Transverse colon (tissue), 4 donors: ENCODE measurements around the gene SMARCD2.

ENCODE experiments used
- CTCF ChIP-seq, 5 experiments: fragments of 200-600 bp in 3 of 5; fragments of 450-650 bp in 2 of 5; sonication (generic) in 3 of 5; IDR thresholded peaks; 1 replicate in 2 of 5; 2 replicates in 3 of 5; pipeline ENCODE4 v1.5.1; 2016 to 2017; ENCODE audit warnings: antibody characterized with exemption in 5 of 5, inconsistent platforms in 3 of 5, mild to moderate bottlenecking in 2 of 5, moderate library complexity in 1 of 5
- EP300 ChIP-seq: sonication (generic); formaldehyde crosslinking; IDR thresholded peaks from one replicate; pipeline ENCODE4 v1.6.1; 2017; ENCODE audit warnings: antibody characterized with exemption, low read depth
- POLR2A ChIP-seq: fragments of 450-650 bp; IDR thresholded peaks from one replicate; pipeline ENCODE4 v1.6.1; 2016; ENCODE audit warnings: antibody characterized with exemption, mild to moderate bottlenecking, moderate library complexity
- POLR2AphosphoS5 ChIP-seq, 3 donors: sonication (generic); formaldehyde crosslinking; IDR thresholded peaks; one replicate each; pipeline ENCODE4 v1.6.1; 2016; ENCODE audit warnings: antibody characterized with exemption in 3 of 3

- TF ChIP-seq POLR2AphosphoS5 (IDR thresholded peaks at IDR 0.05) (no peak), POLR2A (no peak), CTCF (IDR thresholded peaks at IDR 0.05) (no peak), EP300 (no peak)
Observed at GRCh38 chr17:63783522-63783921, 59.0 kb downstream of the SMARCD2 start.
